Stimulated activated naive CD8-positive, alpha-beta T cell treated with anti-CD3 and anti-CD28 coated beads, Interleukin-15, amount 100 ng/mL, for 72 hours (primary cell): Measurements from ENCODE around the gene BRINP1.

Experiments used
- ATAC-seq: fragments of 150-1000 bp; cut with Tn5 transposase; 2 replicates; pipeline ENCODE4 v1.10.0; 2021; ENCODE audit warnings: mild to moderate bottlenecking, moderate library complexity
- DNase-seq, 2 donors: peaks; one replicate each; pipeline ENCODE4 v3.0.0; 2021 to 2022
- H3K27ac Mint-ChIP-seq, 2 donors: one replicate each; pipeline ENCODE4 v1.8.0; 2022; ENCODE audit warnings: mild to moderate bottlenecking in 2 of 2, mixed read lengths in 2 of 2, moderate library complexity in 2 of 2
- H3K27me3 Mint-ChIP-seq: one replicate; pipeline ENCODE4 v1.8.0; 2022; ENCODE audit warnings: mixed read lengths
- H3K4me1 Mint-ChIP-seq: one replicate; pipeline ENCODE4 v1.8.0; 2022; ENCODE audit warnings: mild to moderate bottlenecking, mixed read lengths
- H3K4me3 Mint-ChIP-seq, 2 donors: one replicate each; pipeline ENCODE4 v1.8.0; 2022; ENCODE audit warnings: mild to moderate bottlenecking in 2 of 2, mixed read lengths in 2 of 2, moderate library complexity in 1 of 2
- H3K9me3 Mint-ChIP-seq, 2 donors: one replicate each; pipeline ENCODE4 v1.8.0; 2022; ENCODE audit warnings: mixed read lengths in 2 of 2

BRINP1 gene

DNA sequence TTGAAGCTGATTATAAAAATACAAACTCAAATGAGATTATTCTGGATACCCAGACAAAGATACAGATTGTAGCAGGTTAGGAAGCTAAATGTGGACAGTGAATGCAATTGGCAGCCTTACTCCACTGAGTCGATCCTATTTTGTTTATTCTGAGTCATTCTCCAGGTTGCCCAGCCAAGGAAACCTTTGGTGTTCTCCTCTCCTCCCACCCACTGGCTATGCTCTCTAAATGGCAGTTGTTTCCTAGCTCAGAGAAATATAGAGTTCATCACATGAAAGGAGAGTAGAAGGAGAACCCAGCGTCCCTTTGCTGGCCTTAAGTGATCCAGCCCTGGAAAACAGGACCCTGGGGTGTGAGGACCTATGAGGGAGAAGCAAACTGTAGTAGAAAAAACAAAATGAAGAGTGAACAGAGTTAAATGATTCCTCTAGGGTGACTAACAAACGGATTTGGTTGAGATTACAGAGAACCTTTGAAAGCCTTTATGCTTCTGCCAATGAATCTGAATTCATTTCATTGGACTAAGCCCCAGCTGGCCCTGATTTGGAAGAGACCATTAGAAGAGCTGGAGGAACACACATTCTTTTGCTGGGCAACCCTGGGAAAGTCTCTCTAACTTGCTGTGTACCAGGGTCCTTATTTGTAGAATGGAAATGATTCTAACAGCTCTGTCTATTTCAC lies 95.1 kb downstream of the BRINP1 start:
- no peak for ATAC-seq
- peaks cover 0 to 18% of the 10 kb centered on the region in 2 donors for H3K9me3 Mint-ChIP-seq
- DNase-seq: no peak
- no peak overlapping the region for H3K4me3 Mint-ChIP-seq
- H3K4me1 Mint-ChIP-seq: no peaks in the 10 kb centered on the region
- no peak overlapping the region for H3K27ac Mint-ChIP-seq
- peaks cover 7% of the 10 kb centered on the region for H3K27me3 Mint-ChIP-seq

DNA sequence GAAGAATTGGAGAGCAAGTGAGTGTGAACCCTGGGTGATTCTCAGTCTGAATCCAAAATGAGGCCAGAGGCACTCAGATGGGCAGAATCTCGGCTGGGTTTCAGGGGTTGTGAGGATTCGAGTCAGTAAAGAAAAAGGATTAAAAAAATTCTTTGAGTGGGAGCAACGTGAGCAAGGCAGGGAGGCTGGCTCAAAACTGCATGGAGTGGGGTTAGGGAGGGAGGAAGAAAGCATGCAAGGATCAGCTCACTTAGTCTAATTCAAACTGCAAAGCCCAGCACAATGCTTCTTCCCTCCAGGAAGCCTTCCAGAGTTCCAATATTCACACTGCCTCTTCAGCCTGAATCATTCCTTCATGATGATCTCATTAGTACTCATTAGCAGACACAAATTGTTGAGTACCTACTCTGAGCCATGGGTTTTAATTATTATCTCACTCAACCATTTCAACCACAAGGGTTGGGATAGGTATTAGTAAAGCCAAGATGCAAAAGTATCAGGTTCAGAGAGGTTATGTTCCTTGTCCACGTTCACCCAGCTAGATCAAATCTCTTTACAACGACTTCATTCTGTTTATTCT lies 95.8 kb downstream of the BRINP1 start:
- ATAC-seq: no peak
- DNase-seq: no peak
- Mint-ChIP-seq H3K9me3 (peaks cover 0 to 18% of the 10 kb centered on the region in 2 donors), H3K27ac (no peak overlapping the region), H3K4me3 (no peak overlapping the region), H3K27me3 (peaks cover 7% of the 10 kb centered on the region), H3K4me1 (no peaks in the 10 kb centered on the region)

GRCh38 chr9:119272500-119273211 lies 96.6 kb downstream of the BRINP1 start:
- ATAC-seq: no peak
- Mint-ChIP-seq H3K4me1 (no peaks in the 10 kb centered on the region), H3K27ac (no peak overlapping the region), H3K27me3 (no peaks in the 10 kb centered on the region), H3K9me3 (peaks cover 2 to 16% of the 10 kb centered on the region in 2 donors), H3K4me3 (no peak overlapping the region)
- no peak for DNase-seq

DNA sequence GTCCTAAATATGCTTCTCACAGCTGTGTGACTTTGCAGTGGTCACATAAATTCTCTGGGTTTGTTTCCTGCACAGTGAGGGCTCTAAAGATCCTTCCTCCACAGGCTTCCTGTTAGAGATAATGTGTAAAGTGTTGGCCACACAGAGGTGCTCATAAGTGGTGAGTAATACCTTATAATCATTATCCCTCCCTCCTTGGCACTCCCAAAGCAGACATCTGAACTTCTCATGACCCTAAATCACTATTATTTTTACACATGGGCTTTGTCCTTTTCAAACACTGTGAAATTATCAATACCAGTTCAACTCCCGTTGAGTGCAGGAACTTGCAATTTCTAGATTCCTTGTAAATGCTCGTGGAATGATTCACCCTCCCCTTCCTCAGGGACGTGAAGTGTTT lies 100.2 kb downstream of the BRINP1 start:
- Mint-ChIP-seq H3K27ac (no peak overlapping the region), H3K4me1 (no peaks in the 10 kb centered on the region), H3K27me3 (no peaks in the 10 kb centered on the region), H3K9me3 (peaks cover 9 to 24% of the 10 kb centered on the region in 2 donors), H3K4me3 (no peak overlapping the region)
- no peak for ATAC-seq
- DNase-seq: no peak

DNA sequence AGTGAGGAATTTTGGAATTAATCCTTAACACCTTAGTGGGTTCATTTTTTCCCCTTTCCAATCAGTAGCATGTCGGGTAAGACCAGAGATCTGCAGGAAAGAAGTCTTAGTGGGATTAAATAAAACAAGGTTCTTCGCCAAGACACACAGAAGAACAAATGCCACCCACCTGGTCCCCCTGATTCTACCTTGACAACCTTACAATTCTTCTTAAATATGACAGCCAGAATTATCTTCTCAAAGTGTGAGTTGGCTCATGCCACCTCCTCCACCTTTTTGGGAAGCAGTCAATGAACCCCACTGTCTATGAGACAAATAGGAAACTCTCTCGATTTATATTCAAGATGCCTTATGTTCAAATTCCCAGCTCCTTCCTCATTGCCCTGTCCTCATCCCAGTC lies 105.1 kb downstream of the BRINP1 start:
- Mint-ChIP-seq H3K4me1 (no peaks in the 10 kb centered on the region), H3K4me3 (no peak overlapping the region), H3K9me3 (peaks cover 12 to 14% of the 10 kb centered on the region in 2 donors), H3K27ac (no peak overlapping the region), H3K27me3 (no peaks in the 10 kb centered on the region)
- no peak for ATAC-seq
- DNase-seq: no peak

GRCh38 chr9:119257592-119257991 lies 111.6 kb downstream of the BRINP1 start:
- Mint-ChIP-seq H3K4me1 (no peaks in the 10 kb centered on the region), H3K27ac (no peak overlapping the region), H3K4me3 (no peak overlapping the region), H3K27me3 (no peaks in the 10 kb centered on the region), H3K9me3 (peaks cover 0 to 15% of the 10 kb centered on the region in 2 donors)
- ATAC-seq: no peak
- DNase-seq: no peak

DNA sequence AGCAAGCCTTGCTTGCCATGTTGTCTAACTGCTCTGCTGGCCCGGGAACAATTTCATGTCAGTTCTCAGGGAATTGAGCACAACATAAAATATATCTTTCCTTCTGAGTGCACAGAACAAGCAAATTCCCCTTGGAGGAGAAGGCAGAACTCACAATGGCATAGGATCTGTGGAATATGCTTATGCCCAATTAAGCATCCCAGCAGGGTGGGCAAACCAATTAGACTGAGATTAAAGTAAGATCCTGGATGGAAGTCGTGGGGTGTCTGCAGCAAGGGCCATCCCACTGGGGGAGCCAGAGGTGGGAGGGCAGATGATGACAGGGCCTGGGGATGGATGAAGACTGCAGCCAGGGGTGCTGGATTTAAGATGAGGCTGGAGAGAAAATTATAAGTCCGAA lies 114.1 kb downstream of the BRINP1 start:
- no peaks in the 10 kb centered on the region for H3K4me1 Mint-ChIP-seq
- peaks cover 0 to 27% of the 10 kb centered on the region in 2 donors for H3K9me3 Mint-ChIP-seq
- no peak overlapping the region for H3K4me3 Mint-ChIP-seq
- no peak overlapping the region for H3K27ac Mint-ChIP-seq
- DNase-seq (no peak), ATAC-seq (no peak)
- H3K27me3 Mint-ChIP-seq: no peaks in the 10 kb centered on the region

- Mint-ChIP-seq H3K4me3 (no peak overlapping the region), H3K4me1 (no peaks in the 10 kb centered on the region), H3K9me3 (peaks cover 4 to 27% of the 10 kb centered on the region in 2 donors), H3K27me3 (no peaks in the 10 kb centered on the region), H3K27ac (no peak overlapping the region)
- ATAC-seq: no peak
- DNase-seq: no peak
Measured at GRCh38 chr9:119252671-119253299, 116.5 kb downstream of the BRINP1 start.

- H3K4me1 Mint-ChIP-seq: no peaks in the 10 kb centered on the region
- DNase-seq (no peak), ATAC-seq (no peak)
- H3K27me3 Mint-ChIP-seq: no peaks in the 10 kb centered on the region
- H3K27ac Mint-ChIP-seq: no peak overlapping the region
- H3K9me3 Mint-ChIP-seq: peaks cover 6 to 27% of the 10 kb centered on the region in 2 donors
- H3K4me3 Mint-ChIP-seq: no peak overlapping the region
Measured at GRCh38 chr9:119251936-119252335, 117.3 kb downstream of the BRINP1 start.

- DNase-seq (no peak), ATAC-seq (no peak)
- Mint-ChIP-seq H3K9me3 (peaks cover 6 to 27% of the 10 kb centered on the region in 2 donors), H3K27ac (no peak overlapping the region), H3K4me1 (no peaks in the 10 kb centered on the region), H3K27me3 (no peaks in the 10 kb centered on the region), H3K4me3 (no peak overlapping the region)
Measured at GRCh38 chr9:119250730-119251129, 118.5 kb downstream of the BRINP1 start.

DNA sequence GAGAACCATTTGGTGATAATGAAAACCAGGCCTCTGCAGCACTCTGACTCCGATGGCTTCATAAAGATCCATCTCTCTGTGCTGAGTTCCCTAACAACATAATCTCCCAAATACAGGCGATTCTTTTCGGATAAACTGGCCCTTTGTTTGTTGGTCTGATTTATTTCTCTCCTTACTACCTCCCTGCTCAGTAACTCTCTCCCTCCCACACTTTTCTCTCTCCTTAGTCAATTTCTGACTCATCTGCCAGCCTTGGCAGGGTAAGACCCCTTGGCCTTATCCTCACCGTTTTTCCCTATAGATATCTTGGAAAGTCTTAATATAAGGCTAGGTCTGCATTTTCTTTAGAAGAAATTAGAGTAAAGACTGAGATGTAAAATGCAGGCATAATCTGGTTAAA lies 128.7 kb downstream of the BRINP1 start:
- Mint-ChIP-seq H3K4me1 (no peaks in the 10 kb centered on the region), H3K27me3 (no peaks in the 10 kb centered on the region), H3K9me3 (peaks cover 3 to 4% of the 10 kb centered on the region in 2 donors), H3K4me3 (no peak overlapping the region), H3K27ac (no peak overlapping the region)
- DNase-seq: no peak
- no peak for ATAC-seq

DNA sequence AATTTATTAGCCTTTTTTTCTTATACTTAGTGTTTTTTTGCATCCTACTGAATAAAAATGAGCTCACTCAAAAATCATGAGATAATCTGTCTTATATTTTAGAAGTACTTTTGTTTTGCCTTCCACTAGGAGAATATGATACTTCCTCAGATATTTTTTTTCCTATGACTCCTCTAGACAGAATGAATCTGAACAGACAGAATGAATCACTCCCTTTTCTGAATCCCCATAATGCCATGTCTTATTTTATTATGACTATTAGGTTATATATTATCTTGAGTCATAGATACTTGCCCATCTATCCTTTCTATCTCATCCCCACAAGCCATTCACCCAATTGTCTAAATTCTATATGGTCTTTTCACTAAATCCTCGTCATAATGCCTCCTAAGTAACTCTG lies 134.6 kb downstream of the BRINP1 start:
- H3K27ac Mint-ChIP-seq: no peak overlapping the region
- no peak overlapping the region for H3K4me3 Mint-ChIP-seq
- ATAC-seq (no peak), DNase-seq (no peak)
- no peaks in the 10 kb centered on the region for H3K27me3 Mint-ChIP-seq
- H3K4me1 Mint-ChIP-seq: no peaks in the 10 kb centered on the region
- peaks cover 3 to 6% of the 10 kb centered on the region in 2 donors for H3K9me3 Mint-ChIP-seq

GRCh38 chr9:119227422-119227821 lies 141.8 kb downstream of the BRINP1 start:
- no peak overlapping the region for H3K27ac Mint-ChIP-seq
- no peaks in the 10 kb centered on the region for H3K27me3 Mint-ChIP-seq
- ATAC-seq (no peak), DNase-seq (no peak)
- peaks cover 0 to 8% of the 10 kb centered on the region in 2 donors for H3K9me3 Mint-ChIP-seq
- H3K4me1 Mint-ChIP-seq: no peaks in the 10 kb centered on the region
- H3K4me3 Mint-ChIP-seq: no peak overlapping the region

DNA sequence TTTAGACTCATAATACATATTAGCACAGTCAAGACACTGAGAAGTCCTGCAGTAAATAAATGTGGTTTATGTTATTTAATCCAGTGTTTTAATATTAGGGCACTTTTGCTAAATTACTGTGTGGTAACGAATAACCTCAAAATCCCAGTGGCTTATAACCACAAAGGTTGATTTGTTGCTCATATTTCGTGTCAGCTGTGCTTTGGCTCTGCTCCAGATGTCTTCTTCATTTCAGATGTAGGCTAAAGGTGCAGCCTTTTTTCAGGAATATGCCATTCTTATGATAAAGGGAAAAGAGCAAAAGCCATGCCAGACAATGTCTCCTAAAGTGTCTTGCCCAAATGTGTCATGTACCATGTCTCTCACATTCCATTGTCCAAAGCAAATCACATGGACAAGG lies 144.8 kb downstream of the BRINP1 start:
- Mint-ChIP-seq H3K27me3 (no peaks in the 10 kb centered on the region), H3K4me1 (no peaks in the 10 kb centered on the region), H3K4me3 (no peak overlapping the region)

GRCh38 chr9:119221276-119221675 lies 148.0 kb downstream of the BRINP1 start:
- Mint-ChIP-seq H3K9me3 (peaks cover 4 to 5% of the 10 kb centered on the region in 2 donors), H3K4me3 (no peak overlapping the region), H3K27me3 (no peaks in the 10 kb centered on the region), H3K27ac (no peak overlapping the region), H3K4me1 (no peaks in the 10 kb centered on the region)
- DNase-seq (no peak), ATAC-seq (no peak)

More for the DNA sequence above, 144.8 kb downstream of the BRINP1 start:
- DNase-seq (no peak), ATAC-seq (no peak)
- Mint-ChIP-seq H3K27ac (no peak overlapping the region), H3K9me3 (peaks cover 0 to 9% of the 10 kb centered on the region in 2 donors)

DNA sequence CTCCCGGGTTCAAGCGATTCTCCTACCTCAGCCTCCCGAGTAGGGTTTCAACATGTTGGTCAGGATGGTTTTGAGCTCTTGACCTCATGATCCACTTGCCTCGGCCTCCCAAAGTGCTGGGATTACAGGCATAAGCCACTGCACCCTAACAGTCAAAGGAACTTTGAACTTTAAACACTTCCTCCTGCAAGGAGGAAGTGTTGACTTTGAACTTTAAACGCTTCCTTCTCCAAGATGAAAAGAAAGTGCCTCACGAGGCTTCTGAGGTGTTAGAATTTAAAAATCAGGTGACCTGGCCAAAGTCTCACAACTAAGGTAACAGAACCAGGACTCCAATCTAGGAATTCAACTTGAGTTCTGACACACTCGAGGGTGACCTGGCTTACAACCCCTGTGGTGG lies 150.9 kb downstream of the BRINP1 start:
- H3K4me3 Mint-ChIP-seq: no peak overlapping the region
- no peak for DNase-seq
- no peaks in the 10 kb centered on the region for H3K27me3 Mint-ChIP-seq
- peaks cover 4 to 5% of the 10 kb centered on the region in 2 donors for H3K9me3 Mint-ChIP-seq
- ATAC-seq: no peak
- no peaks in the 10 kb centered on the region for H3K4me1 Mint-ChIP-seq
- no peak overlapping the region for H3K27ac Mint-ChIP-seq
